ENCODE data around the gene SMG6.

SMG6 gene

DNA sequence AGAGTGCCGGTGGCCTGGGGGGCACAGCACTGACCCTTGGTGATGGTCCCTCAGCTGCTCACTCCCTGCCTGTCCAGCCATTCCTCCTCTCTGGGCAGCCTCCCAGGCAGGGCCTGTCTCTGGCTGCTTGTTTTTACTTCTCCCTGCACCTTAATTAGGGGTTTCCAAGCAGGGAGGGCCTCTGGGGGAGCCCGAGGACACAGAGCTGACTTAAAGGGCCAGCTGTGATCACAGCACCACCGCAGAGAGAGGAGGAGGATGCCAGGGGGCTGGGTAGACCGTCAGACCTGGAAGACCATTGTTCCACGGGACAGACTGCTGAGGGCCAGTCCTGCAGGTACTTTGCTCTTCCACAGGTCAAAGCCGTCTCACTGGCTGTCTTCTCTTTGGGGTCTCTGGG, 274.8 kb downstream of the SMG6 start:
- Histone ChIP-seq H3K9ac (ENCODE audit: low read length) (no peak overlapping the region), H3K27me3 (ENCODE audit: control insufficient read depth in 1 of 2, insufficient read depth in 1 of 2, low read length in 2 of 2) (peaks cover 28 to 38% of the 10 kb centered on the region in 2 experiments), H3K27ac (ENCODE audit: low read length, poor library complexity, severe bottlenecking) (no peak overlapping the region), H3K36me3 (ENCODE audit: control insufficient read depth in 1 of 2, insufficient read depth in 2 of 2, low read depth in 1 of 2, low read length in 2 of 2) (peaks cover 5 to 9% of the 10 kb centered on the region in 2 experiments), H3K4ac (ENCODE audit: low read depth in 1 of 2, low read length in 2 of 2) (no peak overlapping the region), H4K8ac (ENCODE audit: low read length) (no peak overlapping the region), H3K9me3 (ENCODE audit: control insufficient read depth, low read length) (no peaks in the 10 kb centered on the region), H4K91ac (ENCODE audit: low read length) (peak overlapping the region; percentile 18), H3K4me2 (ENCODE audit: low read length, poor library complexity, severe bottlenecking) (no peak overlapping the region), H2BK120ac (ENCODE audit: low read depth, low read length) (no peak overlapping the region), H3K4me3 (ENCODE audit: insufficient read depth in 1 of 2, low read depth in 1 of 2, low read length in 2 of 2) (no peak overlapping the region), H2AK5ac (ENCODE audit: low read length, severe bottlenecking) (no peak overlapping the region), H2AFZ (ENCODE audit: low read depth, low read length) (no peak overlapping the region), H3K14ac (ENCODE audit: low read length in 2 of 2) (no peak overlapping the region), H3K79me1 (replicated peaks; ENCODE audit: low read length, poor library complexity, severe bottlenecking) (peaks cover 18% of the 10 kb centered on the region), H2BK15ac (ENCODE audit: low read depth, poor library complexity, severe bottlenecking) (no peak overlapping the region), H2BK5ac (ENCODE audit: low read depth, low read length, poor library complexity, severe bottlenecking) (no peak overlapping the region), H3K4me1 (ENCODE audit: control insufficient read depth, insufficient read depth, low read depth, low read length) (peaks cover 43% of the 10 kb centered on the region), H2BK12ac (ENCODE audit: low read length in 2 of 2) (no peak overlapping the region), H3K23ac (ENCODE audit: low read length in 2 of 2) (peak overlapping the region in 1 of 2 experiments; percentile 57), H3K18ac (ENCODE audit: low read depth in 1 of 2, low read length in 2 of 2) (no peak overlapping the region)
- 57% methylated on average over 6 of the region's 6 CpGs for WGBS
- DNase-seq, result no peak

DNA sequence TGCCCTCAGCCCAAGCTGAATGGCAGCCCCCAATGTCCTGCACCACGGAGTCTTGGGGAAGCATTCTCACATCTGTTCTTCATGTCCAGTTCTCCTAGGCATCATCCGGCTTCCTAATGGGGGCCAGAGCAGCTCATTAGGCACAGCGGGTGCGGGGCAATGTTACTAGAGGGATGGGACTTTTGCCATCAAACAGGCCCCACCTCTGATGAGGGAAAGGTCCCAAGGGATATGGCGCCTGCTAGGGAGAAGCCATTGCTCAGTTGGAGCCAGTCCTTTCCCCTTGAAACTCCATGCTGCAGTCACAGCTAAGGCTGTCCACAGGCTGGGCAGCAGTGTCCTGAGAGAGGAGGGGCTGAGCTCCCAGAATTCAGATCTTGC, 275.4 kb downstream of the SMG6 start:
- Histone ChIP-seq H2AK5ac (ENCODE audit: low read length, severe bottlenecking) (no peak overlapping the region), H3K4me1 (ENCODE audit: control insufficient read depth, insufficient read depth, low read depth, low read length) (peaks cover 41% of the 10 kb centered on the region), H3K4me3 (ENCODE audit: insufficient read depth in 1 of 2, low read depth in 1 of 2, low read length in 2 of 2) (no peak overlapping the region), H4K8ac (ENCODE audit: low read length) (no peak overlapping the region), H3K23ac (ENCODE audit: low read length in 2 of 2) (no peak overlapping the region), H3K4me2 (ENCODE audit: low read length, poor library complexity, severe bottlenecking) (no peak overlapping the region), H2BK12ac (ENCODE audit: low read length in 2 of 2) (no peak overlapping the region), H3K14ac (ENCODE audit: low read length in 2 of 2) (no peak overlapping the region), H2BK5ac (ENCODE audit: low read depth, low read length, poor library complexity, severe bottlenecking) (no peak overlapping the region), H3K18ac (ENCODE audit: low read depth in 1 of 2, low read length in 2 of 2) (no peak overlapping the region), H3K79me1 (replicated peaks; ENCODE audit: low read length, poor library complexity, severe bottlenecking) (peaks cover 13% of the 10 kb centered on the region), H3K4ac (ENCODE audit: low read depth in 1 of 2, low read length in 2 of 2) (no peak overlapping the region), H3K27me3 (ENCODE audit: control insufficient read depth in 1 of 2, insufficient read depth in 1 of 2, low read length in 2 of 2) (peaks cover 32 to 41% of the 10 kb centered on the region in 2 experiments), H3K36me3 (ENCODE audit: control insufficient read depth in 1 of 2, insufficient read depth in 2 of 2, low read depth in 1 of 2, low read length in 2 of 2) (peaks cover 0 to 4% of the 10 kb centered on the region in 2 experiments), H2AFZ (ENCODE audit: low read depth, low read length) (no peak overlapping the region), H2BK120ac (ENCODE audit: low read depth, low read length) (no peak overlapping the region), H3K27ac (ENCODE audit: low read length, poor library complexity, severe bottlenecking) (no peak overlapping the region), H3K9ac (ENCODE audit: low read length) (no peak overlapping the region), H2BK15ac (ENCODE audit: low read depth, poor library complexity, severe bottlenecking) (no peak overlapping the region), H3K9me3 (ENCODE audit: control insufficient read depth, low read length) (no peaks in the 10 kb centered on the region), H4K91ac (ENCODE audit: low read length) (no peak overlapping the region)
- 92% methylated on average over 5 of the region's 5 CpGs for WGBS
- no peak for DNase-seq

DNA sequence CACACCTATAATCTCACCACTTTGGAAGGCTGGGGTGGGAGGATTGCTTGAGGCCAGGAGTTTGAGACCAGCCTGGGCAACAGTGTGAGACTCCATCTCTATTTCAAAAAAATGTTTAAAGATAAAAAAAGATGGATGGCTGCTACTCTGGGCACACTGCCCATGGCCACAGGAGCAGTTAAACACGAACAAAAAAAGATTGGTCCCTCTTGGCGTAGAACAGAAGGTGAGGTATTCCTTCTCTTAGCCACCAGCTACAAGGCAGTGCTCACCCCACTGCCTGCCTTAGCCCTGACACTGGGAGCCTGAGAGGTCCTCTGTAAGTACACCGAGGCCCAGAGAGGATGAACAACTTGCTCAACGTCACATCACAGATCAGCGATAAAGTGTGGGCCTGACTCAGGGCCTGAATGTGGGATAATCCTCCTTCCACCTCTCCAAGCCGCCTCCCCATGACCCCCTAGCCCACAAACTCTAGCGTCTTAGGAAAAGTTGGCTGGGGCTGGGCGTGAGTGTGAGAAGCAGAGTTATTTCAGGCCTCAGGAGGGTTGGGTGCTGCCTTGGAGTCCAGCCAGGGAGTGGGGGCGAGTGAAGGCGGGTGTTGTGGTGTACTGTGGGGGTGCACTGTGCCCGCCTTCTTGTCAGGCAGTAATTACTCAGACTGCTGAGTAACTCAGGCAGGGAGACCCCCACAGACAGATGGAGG, 275.9 kb downstream of the SMG6 start:
- H2BK120ac ChIP-seq (ENCODE audit: low read depth, low read length), result no peak overlapping the region
- no peak overlapping the region for H3K4me2 ChIP-seq (ENCODE audit: low read length, poor library complexity, severe bottlenecking)
- H3K9ac ChIP-seq (ENCODE audit: low read length), result no peak overlapping the region
- no peak overlapping the region for H4K8ac ChIP-seq (ENCODE audit: low read length)
- DNase-seq, result no peak
- H3K4me1 ChIP-seq (ENCODE audit: control insufficient read depth, insufficient read depth, low read depth, low read length), result peaks cover 41% of the 10 kb centered on the region
- H4K91ac ChIP-seq (ENCODE audit: low read length), result no peak overlapping the region
- H3K9me3 ChIP-seq (ENCODE audit: control insufficient read depth, low read length), result no peaks in the 10 kb centered on the region
- no peak overlapping the region for H3K18ac ChIP-seq (ENCODE audit: low read depth in 1 of 2, low read length in 2 of 2)
- no peak overlapping the region for H3K4me3 ChIP-seq (ENCODE audit: insufficient read depth in 1 of 2, low read depth in 1 of 2, low read length in 2 of 2)
- H2AK5ac ChIP-seq (ENCODE audit: low read length, severe bottlenecking), result no peak overlapping the region
- H2BK15ac ChIP-seq (ENCODE audit: low read depth, poor library complexity, severe bottlenecking), result no peak overlapping the region
- peaks cover 38 to 47% of the 10 kb centered on the region in 2 experiments for H3K27me3 ChIP-seq (ENCODE audit: control insufficient read depth in 1 of 2, insufficient read depth in 1 of 2, low read length in 2 of 2)
- H2BK12ac ChIP-seq (ENCODE audit: low read length in 2 of 2), result no peak overlapping the region
- no peak overlapping the region for H3K27ac ChIP-seq (ENCODE audit: low read length, poor library complexity, severe bottlenecking)
- WGBS, result 84% methylated on average over 9 of the region's 11 CpGs
- no peak overlapping the region for H3K23ac ChIP-seq (ENCODE audit: low read length in 2 of 2)
- peaks cover 0 to 4% of the 10 kb centered on the region in 2 experiments for H3K36me3 ChIP-seq (ENCODE audit: control insufficient read depth in 1 of 2, insufficient read depth in 2 of 2, low read depth in 1 of 2, low read length in 2 of 2)
- H2BK5ac ChIP-seq (ENCODE audit: low read depth, low read length, poor library complexity, severe bottlenecking), result no peak overlapping the region
- H2AFZ ChIP-seq (ENCODE audit: low read depth, low read length), result no peak overlapping the region
- no peak overlapping the region for H3K14ac ChIP-seq (ENCODE audit: low read length in 2 of 2)
- peaks cover 13% of the 10 kb centered on the region for H3K79me1 ChIP-seq (replicated peaks; ENCODE audit: low read length, poor library complexity, severe bottlenecking)
- no peak overlapping the region for H3K4ac ChIP-seq (ENCODE audit: low read depth in 1 of 2, low read length in 2 of 2)

- Histone ChIP-seq H3K4me2 (ENCODE audit: low read length, poor library complexity, severe bottlenecking) (peak overlapping the region; percentile 89), H3K9me3 (ENCODE audit: control insufficient read depth, low read length) (no peaks in the 10 kb centered on the region), H3K9ac (ENCODE audit: low read length) (no peak overlapping the region), H3K4me3 (ENCODE audit: insufficient read depth in 1 of 2, low read depth in 1 of 2, low read length in 2 of 2) (peak overlapping the region; percentile 44 to 62), H2BK120ac (ENCODE audit: low read depth, low read length) (no peak overlapping the region), H3K79me1 (replicated peaks; ENCODE audit: low read length, poor library complexity, severe bottlenecking) (no peaks in the 10 kb centered on the region), H2BK5ac (ENCODE audit: low read depth, low read length, poor library complexity, severe bottlenecking) (no peak overlapping the region), H2BK12ac (ENCODE audit: low read length in 2 of 2) (no peak overlapping the region), H3K23ac (ENCODE audit: low read length in 2 of 2) (no peak overlapping the region), H4K8ac (ENCODE audit: low read length) (peak overlapping the region; percentile 9), H4K91ac (ENCODE audit: low read length) (no peak overlapping the region), H3K14ac (ENCODE audit: low read length in 2 of 2) (no peak overlapping the region), H3K36me3 (ENCODE audit: control insufficient read depth in 1 of 2, insufficient read depth in 2 of 2, low read depth in 1 of 2, low read length in 2 of 2) (no peaks in the 10 kb centered on the region), H3K27ac (ENCODE audit: low read length, poor library complexity, severe bottlenecking) (no peak overlapping the region), H3K4me1 (ENCODE audit: control insufficient read depth, insufficient read depth, low read depth, low read length) (peaks cover 36% of the 10 kb centered on the region), H2AFZ (ENCODE audit: low read depth, low read length) (peak overlapping the region; percentile 36), H2AK5ac (ENCODE audit: low read length, severe bottlenecking) (no peak overlapping the region), H2BK15ac (ENCODE audit: low read depth, poor library complexity, severe bottlenecking) (no peak overlapping the region), H3K4ac (ENCODE audit: low read depth in 1 of 2, low read length in 2 of 2) (no peak overlapping the region), H3K18ac (ENCODE audit: low read depth in 1 of 2, low read length in 2 of 2) (no peak overlapping the region), H3K27me3 (ENCODE audit: control insufficient read depth in 1 of 2, insufficient read depth in 1 of 2, low read length in 2 of 2) (peaks cover 48 to 60% of the 10 kb centered on the region in 2 experiments)
- WGBS, result 2% methylated on average over 37 of the region's 55 CpGs
- peak; percentile 73 for DNase-seq
Measured at GRCh38 chr17:2025622-2026309, 277.8 kb downstream of the SMG6 start.
